WTC11 (cell line): ENCODE data around the gene TIMM21.

Source experiments
- SOX15 ChIP-seq: fragments of 250-450 bp; sonication (Bioruptor Pico); IDR thresholded peaks from 2 replicates; pipeline ENCODE4 v1.9.0; 2021; ENCODE audit warnings: mild to moderate bottlenecking
- TEAD4 ChIP-seq: sonication (generic); formaldehyde crosslinking; IDR thresholded peaks from 2 replicates; pipeline ENCODE4 v1.8.0; 2022; ENCODE audit warnings: mild to moderate bottlenecking, missing genetic modification reagents
- TF ChIP-seq, protein P1 (sequence below): fragments of 200-600 bp; IDR thresholded peaks from 2 replicates; pipeline ENCODE4 v1.8.0; 2022; ENCODE audit warnings: antibody characterized with exemption
- TF ChIP-seq, protein P2 (sequence below): sonication (generic); formaldehyde crosslinking; IDR thresholded peaks from 2 replicates; pipeline ENCODE4 v1.8.0; 2022; ENCODE audit warnings: mild to moderate bottlenecking, missing genetic modification reagents
- TF ChIP-seq, protein P3 (sequence below): sonication (generic); formaldehyde crosslinking; IDR thresholded peaks from 2 replicates; pipeline ENCODE4 v1.8.1; 2023; ENCODE audit warnings: mild to moderate bottlenecking, missing genetic modification reagents

DNA sequence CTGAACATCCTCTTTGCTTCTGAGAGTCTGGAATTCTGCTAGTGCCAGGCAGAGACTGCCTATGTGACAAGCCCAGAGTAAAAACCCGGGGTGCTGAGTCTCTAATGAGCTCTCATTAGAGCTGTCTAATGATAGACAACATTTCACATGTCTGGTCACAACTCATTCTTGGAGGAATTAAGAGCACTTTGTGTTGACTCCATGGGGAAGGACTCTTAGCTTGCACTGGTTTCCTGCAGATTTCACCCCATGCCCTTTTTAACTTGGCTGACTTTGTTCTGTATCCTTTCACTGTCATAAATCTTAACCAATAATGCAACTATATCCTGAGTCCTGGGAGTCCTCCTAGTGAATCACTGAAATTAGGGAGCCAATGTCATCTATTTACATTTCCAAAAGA is 34.2 kb upstream of the TIMM21 start:
- TF ChIP-seq, protein P1, sequence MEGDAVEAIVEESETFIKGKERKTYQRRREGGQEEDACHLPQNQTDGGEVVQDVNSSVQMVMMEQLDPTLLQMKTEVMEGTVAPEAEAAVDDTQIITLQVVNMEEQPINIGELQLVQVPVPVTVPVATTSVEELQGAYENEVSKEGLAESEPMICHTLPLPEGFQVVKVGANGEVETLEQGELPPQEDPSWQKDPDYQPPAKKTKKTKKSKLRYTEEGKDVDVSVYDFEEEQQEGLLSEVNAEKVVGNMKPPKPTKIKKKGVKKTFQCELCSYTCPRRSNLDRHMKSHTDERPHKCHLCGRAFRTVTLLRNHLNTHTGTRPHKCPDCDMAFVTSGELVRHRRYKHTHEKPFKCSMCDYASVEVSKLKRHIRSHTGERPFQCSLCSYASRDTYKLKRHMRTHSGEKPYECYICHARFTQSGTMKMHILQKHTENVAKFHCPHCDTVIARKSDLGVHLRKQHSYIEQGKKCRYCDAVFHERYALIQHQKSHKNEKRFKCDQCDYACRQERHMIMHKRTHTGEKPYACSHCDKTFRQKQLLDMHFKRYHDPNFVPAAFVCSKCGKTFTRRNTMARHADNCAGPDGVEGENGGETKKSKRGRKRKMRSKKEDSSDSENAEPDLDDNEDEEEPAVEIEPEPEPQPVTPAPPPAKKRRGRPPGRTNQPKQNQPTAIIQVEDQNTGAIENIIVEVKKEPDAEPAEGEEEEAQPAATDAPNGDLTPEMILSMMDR: no peak
- TF ChIP-seq, protein P2, sequence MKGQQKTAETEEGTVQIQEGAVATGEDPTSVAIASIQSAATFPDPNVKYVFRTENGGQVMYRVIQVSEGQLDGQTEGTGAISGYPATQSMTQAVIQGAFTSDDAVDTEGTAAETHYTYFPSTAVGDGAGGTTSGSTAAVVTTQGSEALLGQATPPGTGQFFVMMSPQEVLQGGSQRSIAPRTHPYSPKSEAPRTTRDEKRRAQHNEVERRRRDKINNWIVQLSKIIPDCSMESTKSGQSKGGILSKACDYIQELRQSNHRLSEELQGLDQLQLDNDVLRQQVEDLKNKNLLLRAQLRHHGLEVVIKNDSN: no peak
- TF ChIP-seq, protein P3, sequence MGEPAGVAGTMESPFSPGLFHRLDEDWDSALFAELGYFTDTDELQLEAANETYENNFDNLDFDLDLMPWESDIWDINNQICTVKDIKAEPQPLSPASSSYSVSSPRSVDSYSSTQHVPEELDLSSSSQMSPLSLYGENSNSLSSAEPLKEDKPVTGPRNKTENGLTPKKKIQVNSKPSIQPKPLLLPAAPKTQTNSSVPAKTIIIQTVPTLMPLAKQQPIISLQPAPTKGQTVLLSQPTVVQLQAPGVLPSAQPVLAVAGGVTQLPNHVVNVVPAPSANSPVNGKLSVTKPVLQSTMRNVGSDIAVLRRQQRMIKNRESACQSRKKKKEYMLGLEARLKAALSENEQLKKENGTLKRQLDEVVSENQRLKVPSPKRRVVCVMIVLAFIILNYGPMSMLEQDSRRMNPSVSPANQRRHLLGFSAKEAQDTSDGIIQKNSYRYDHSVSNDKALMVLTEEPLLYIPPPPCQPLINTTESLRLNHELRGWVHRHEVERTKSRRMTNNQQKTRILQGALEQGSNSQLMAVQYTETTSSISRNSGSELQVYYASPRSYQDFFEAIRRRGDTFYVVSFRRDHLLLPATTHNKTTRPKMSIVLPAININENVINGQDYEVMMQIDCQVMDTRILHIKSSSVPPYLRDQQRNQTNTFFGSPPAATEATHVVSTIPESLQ (CRISPR knock-in tag): no peak
- TF ChIP-seq SOX15 (CRISPR knock-in tag): no peak
- no peak for TF ChIP-seq TEAD4
